CD4-positive, alpha-beta T cell treated with Interleukin-1 beta for 1 hour (primary cell): ENCODE measurements around the gene HSF5.
A peak's percentile ranks its signal among the peaks of the same experiment; 100 is the strongest.

ENCODE experiments used
- DNase-seq, 2 donors: peaks; one replicate each; pipeline ENCODE4 v3.0.0-alpha.2; 2020 to 2022

HSF5 gene

DNA sequence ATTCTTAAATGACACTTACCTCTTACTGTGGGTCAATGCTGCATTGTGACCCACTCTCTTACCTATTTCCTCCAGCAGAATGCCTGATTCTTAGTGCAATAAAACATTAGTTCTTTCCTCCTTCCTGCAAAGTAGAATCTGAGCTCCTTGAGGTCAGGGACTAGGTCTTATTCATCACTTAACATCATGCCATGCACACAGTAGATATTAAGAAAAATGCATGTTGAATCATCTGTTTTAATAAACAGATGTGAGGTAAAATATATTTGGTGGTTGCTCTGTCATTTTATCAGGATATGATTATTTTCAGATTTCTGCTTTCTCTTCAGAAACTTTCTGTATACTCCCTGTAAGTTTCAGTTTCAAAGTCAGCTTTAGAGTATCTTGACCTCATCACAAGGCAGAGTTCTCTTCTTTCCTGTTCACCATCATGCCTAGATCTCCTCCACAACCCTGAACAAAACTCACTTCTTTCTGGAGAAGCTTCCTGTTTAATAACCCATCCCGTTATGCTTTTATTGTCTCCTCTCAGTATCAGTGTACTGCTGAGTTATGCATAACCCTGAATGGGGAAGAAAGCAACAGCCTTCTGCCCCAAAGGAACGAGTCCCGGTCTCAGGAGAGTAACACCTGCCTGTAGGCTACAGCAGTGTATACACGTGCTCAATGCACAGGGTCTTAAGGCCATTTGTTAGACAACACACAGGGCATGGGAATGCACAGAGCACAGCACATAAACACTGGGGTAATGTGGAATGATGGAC lies 105.9 kb downstream of the HSF5 start:
- DNase-seq = no peak

- DNase-seq = no peak
Measured at GRCh38 chr17:58381124-58382035, 106.8 kb downstream of the HSF5 start.

- no peak for DNase-seq
Measured at GRCh38 chr17:58380207-58381123, 107.7 kb downstream of the HSF5 start.

DNA sequence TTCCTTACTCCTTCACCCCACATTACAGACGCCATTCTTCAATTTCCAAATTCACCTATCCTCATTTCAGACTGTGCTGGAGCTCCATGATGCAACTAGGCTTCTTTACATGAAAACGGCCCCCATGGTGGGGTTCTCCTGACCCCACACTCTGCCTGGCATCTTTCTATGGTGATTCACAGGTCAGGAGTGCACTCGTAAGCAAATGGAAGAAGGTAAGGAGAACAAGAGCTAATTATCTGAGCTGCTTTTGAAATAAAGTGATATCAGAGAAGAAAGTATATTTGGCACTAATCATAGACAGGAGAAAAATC lies 108.7 kb downstream of the HSF5 start:
- DNase-seq = no peak

DNA sequence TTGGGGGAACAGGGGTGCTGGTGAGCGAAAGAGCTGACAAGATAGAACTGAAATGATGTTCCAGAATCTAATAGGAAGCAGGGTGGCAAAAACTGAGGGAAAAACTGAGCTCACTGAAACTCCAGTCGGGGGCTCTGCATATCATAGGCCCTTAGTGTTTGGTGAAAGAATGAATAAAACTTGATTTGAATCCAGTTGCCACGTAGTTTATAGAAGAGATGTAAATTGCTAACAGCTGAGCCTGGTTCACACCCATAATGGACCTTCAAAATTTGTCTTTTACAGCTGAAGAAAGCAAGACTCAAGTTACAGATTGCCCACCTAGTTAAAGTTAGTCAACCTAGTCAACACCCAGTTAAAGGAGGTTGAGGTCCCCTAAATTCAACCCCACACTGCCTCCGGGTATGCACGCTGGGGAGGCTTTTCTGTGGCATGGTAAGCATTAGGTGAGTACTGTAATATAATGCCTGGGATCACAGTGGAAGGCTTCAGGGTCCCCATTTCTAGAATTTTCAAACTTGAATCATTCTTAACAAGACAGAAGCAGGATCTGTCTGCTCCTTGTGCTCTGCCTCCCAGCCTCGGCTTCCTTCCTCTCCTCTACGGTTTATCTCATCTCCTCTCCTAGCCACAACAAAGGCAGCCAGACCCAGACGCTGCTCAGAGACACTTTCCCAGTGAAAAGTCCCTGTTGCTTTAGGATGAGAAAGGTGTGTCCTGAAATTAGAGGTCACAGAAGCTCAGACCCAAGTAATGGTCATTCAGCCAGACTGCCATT lies 109.3 kb downstream of the HSF5 start:
- DNase-seq = peak in 1 of 2 donors; percentile 16

- no peak for DNase-seq
Measured at GRCh38 chr17:58377661-58378060, 110.5 kb downstream of the HSF5 start.

DNA sequence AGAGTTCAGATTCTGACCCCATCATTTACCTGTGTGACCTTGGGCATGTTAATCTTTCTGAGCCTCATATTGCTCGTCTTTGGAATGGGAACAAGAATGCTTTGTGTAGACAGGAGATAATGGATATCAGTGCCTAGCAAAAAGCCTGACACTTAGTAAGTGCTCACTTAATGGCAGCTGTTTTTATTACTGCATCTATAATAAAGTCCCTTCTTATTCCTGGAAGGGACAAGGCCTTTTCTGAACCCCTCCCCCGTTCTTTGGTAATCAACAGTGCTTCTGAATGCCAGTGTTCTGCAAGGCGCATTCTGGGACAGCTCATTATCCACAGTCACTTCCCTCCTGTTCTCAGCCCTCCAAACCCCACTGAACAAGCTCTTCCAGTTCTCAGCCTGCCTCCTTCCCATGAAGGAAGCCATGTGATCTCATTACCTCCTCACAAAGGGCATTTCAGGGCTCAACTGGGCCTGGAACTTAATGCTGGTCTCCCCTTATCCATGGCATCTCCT lies 111.1 kb downstream of the HSF5 start:
- no peak for DNase-seq

GRCh38 chr17:58376472-58377000 lies 111.7 kb downstream of the HSF5 start:
- DNase-seq = no peak

GRCh38 chr17:58375811-58376210 lies 112.4 kb downstream of the HSF5 start:
- DNase-seq = no peak

GRCh38 chr17:58375256-58375655 lies 113.0 kb downstream of the HSF5 start:
- no peak for DNase-seq

- no peak for DNase-seq
Measured at GRCh38 chr17:58373923-58374322, 114.3 kb downstream of the HSF5 start.

DNA sequence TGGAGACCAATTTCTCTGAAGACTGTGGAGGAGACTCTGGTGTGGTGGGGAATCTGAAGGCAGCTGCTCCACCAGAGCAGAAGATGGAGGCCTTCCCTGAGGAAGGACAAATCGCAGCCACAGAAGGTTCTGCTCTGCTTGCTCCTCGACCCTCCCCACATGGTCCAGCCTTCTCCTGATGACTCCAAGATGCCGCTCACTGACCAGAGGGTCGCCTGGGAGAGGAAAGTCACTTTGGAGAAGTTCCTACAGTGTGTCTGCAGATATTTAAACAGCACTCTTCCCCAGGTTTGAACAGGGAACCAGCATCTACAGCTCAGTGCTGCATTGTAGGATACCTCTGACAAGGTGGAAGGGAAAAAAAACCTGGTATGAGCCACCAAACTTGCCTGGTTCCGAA lies 115.2 kb downstream of the HSF5 start:
- no peak for DNase-seq

DNA sequence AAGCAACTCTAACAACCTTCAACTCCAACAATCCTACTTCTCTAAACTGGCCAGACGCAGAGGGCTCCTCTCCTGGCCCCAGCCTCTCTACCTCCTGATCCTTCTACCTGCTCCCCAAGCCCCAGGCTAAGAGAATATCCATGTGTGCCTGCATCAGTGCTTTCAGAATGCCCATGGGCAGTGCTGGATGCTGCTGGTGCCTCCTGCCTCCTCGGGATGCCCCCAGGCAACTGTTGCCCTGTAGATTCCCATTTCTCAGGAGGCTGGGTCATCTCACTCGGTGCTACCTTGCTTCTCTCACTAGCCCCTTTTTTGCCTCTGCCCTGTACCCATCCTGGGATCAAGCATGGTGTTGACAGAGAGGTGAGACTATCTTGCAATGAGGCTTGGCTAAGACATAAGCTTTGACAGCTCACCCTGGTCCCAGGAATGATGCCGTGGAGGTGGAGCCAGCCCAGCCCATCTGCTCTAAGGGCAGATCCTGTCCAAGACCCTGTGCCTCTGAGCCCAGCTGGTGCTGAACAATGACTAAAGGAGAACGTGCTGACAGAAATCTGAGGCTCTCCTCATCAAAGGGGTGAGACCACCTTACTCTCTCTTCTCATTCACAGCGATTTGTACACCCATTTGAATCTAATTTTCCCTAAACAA lies 116.8 kb downstream of the HSF5 start:
- no peak for DNase-seq

GRCh38 chr17:58370716-58371115 lies 117.5 kb downstream of the HSF5 start:
- no peak for DNase-seq

GRCh38 chr17:58370309-58370708 lies 117.9 kb downstream of the HSF5 start:
- no peak for DNase-seq
